Left colon (tissue), 2 donors: Measurements from ENCODE around the gene NBPF3. TPM values are rescaled to one million over a fixed set of nuclear protein-coding genes. Genes with fewer than 3 reads are reported as not detected.
"Not testable (repeated sequence)": the region's sequence is repeated elsewhere in the genome, so short reads cannot be mapped to it uniquely, and the experiment has no call there.

ENCODE experiments used
- ATAC-seq: fragments of 200-7000 bp; cut with Tn5 transposase; one replicate; pipeline ENCODE4 v1.9.1; 2020; ENCODE audit warnings: mild to moderate bottlenecking, moderate library complexity
- DNase-seq, 2 donors: peaks; one replicate each; pipeline ENCODE4 v3.0.0-alpha.2; 2020
- intact Hi-C, 2 donors: fragments of 100-400 bp; cut with DNase I in 1 of 2; cut with micrococcal nuclease in 1 of 2; formaldehyde crosslinking; loops; one replicate each; pipeline versions ENCODE4 v1.11.2 to v1.14.0; 2022; cut with DNase I, micrococcal nuclease
- total RNA-seq, 2 donors: library from RNA; stranded (reverse); fragmentation: NEBNext Ultra II Directional; extraction: Animal tissue kit (Norgen Biotek cat#: 25700); gene quantifications; one replicate each; pipeline ENCODE4 v1.2.1, GENCODE V29; 2021
- donor health status: DM: no; HTN: no; CAD: no.
- donor health status: DM: yes; HTN: yes; CAD: no.

Gene NBPF3
- total RNA-seq, 2 donors from 2014 or later, result 4.4 to 9.5 TPM

DNA sequence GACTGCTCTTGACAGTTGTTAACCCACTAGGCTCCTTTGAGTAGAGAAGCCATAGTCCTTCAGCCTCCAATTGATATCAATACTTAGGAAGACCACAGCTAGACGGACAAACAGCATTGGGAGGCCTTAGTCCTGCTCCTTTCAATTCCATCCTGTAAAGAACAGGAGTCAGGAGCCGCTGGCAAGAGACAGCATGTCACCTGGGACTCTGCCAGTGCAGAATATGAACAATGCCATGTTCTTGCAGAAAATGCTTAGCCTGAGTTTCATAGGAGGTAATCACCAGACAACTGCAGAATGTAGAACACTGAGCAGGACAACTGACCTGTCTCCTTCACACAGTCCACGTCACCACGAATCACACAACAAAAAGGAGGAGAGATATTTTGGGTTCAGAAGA, 43.9 kb downstream of the NBPF3 start:
- DNase-seq, ATAC-seq, intact Hi-C loops: not testable (repeated sequence)

- intact Hi-C loops, result no loop called here
- DNase-seq (no peak), ATAC-seq (no peak)
These were observed 49.2 kb downstream of the NBPF3 start for GRCh38 chr1:21489146-21489545.

- DNase-seq, result peak in 1 of 2 donors; percentile 26
- intact Hi-C loops, result no loop called here
- ATAC-seq, result peak; percentile 69
These were observed 51.0 kb downstream of the NBPF3 start for GRCh38 chr1:21490774-21491487.

GRCh38 chr1:21491488-21492355, 51.8 kb downstream of the NBPF3 start:
- DNase-seq (no peak), ATAC-seq (no peak)
- intact Hi-C loops, result no loop called here

- ATAC-seq, result no peak
These were observed 52.4 kb downstream of the NBPF3 start for GRCh38 chr1:21492356-21492625.

GRCh38 chr1:21494196-21494595, 54.3 kb downstream of the NBPF3 start:
- intact Hi-C loops, result no loop called here
- DNase-seq, result no peak
- ATAC-seq, result no peak

More at GRCh38 chr1:21492356-21492625, 52.4 kb downstream of the NBPF3 start:
- intact Hi-C loops, result no loop called here
- no peak for DNase-seq

- no peak for ATAC-seq
- intact Hi-C loops, result no loop called here
These were observed 55.4 kb downstream of the NBPF3 start for GRCh38 chr1:21495225-21495820.

GRCh38 chr1:21496063-21496462, 56.1 kb downstream of the NBPF3 start:
- no peak for DNase-seq
- intact Hi-C loops, result no loop called here
- no peak for ATAC-seq

More at GRCh38 chr1:21495225-21495820, 55.4 kb downstream of the NBPF3 start:
- no peak for DNase-seq

DNA sequence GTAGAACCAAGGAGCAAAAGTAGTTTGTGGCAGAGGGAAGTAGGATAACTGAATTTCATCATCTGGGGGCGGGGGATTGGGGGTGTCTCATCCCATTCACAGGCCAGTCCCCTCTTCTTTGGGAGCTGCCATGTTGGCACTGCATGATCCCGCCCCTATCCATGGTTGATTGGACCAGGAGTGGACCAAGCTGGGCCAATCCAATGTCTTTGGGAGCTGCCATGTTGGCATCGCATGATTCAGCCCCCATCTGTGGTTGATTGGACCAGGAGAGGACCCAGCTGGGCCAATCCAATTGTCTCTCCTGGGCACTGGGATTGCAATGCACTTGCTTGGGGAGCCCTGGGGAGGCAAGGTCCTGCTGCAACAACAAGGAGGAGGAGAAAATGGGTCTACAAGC, 56.9 kb downstream of the NBPF3 start:
- no peak for DNase-seq
- no peak for ATAC-seq
- intact Hi-C loops, result no loop called here

- ATAC-seq (no peak), DNase-seq (no peak)
- intact Hi-C loops, result no loop called here
These were observed 57.6 kb downstream of the NBPF3 start for GRCh38 chr1:21497466-21498061.

GRCh38 chr1:21499283-21499950, 59.5 kb downstream of the NBPF3 start:
- intact Hi-C loops, result no loop called here
- DNase-seq (no peak), ATAC-seq (no peak)

- ATAC-seq, result no peak
- no peak for DNase-seq
- intact Hi-C loops, result no loop called here
These were observed 63.9 kb downstream of the NBPF3 start for GRCh38 chr1:21503706-21504377.

GRCh38 chr1:21506804-21507203, 66.9 kb downstream of the NBPF3 start:
- intact Hi-C loops, result no loop called here
- ATAC-seq (no peak), DNase-seq (no peak)

DNA sequence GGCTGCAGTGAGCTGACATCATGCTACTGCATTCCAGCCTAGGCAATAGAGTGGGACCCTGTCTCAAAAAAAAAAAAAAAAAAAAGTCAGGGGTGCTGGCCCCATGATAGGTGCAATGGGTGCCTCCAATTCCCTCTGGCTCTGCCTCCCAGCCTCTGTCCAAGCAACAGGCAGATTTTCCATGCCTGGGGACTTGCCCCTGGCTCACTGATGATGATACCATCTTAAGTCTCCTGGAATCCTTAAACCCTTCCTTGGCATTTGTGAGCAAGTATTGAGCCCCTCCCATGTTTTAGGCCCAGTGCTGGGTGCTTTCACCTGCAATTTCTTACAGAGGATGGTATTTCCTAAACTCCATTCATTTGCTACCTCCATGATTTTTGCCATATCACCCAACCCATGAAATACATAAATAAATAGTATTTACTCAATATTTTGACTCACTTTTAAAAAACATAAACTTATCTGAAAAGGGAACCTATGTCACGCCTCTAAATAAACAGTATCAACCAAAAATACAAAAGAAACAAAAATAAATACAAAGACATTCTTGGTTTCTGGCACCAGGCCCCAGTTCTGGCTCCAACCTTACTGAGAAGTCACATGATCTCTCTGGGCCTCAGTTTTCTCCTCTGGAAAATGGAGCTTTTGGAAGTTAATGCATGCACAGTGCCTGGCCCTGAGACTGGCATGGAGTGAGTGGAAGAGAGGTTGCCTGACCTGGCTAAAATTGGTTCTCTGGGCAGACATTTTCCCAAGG, 67.8 kb downstream of the NBPF3 start:
- no peak for DNase-seq
- intact Hi-C loops, result loop anchor here in 1 of 2 donors (2.0 kb wide), 1 partner anchor 151 kb away; no protein-coding TSS in a partner anchor
- no peak for ATAC-seq

DNA sequence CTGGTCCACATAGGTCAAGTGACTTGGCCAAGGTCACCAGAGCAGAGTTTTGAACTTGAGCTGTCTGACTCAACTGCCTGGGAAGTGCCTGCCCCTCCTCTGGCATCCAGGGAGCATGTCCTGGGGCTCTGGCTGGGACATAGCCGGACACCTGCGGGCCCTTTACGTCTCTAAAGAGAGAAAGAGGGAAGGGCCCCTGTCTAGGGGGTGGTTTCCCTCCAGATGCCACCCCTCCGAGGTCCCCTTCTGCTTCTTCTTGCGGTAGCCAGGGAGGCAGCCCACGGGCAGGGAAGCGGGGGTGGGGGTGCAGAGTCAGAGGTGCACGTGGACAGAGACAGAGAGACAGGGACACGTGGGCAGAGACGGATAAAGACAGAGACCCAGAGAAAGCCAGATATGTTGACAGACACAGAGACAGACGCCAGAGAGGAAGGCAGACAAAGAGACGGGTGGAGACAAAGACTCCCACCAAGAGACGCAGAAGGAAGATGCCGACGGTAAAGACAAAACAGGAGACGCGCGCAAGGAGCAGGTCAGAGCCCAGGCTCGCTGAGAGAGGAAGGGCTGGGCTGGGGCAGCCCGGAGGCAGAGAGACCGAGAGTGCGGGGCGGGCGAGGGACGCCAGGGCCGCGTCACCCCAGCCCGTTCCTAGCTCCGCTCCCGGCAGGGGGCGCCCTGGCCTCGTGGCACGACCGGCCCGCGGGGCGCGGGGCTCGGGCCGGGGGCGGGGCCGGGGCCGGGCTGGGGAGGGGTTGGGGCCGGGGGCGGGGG, 68.8 kb downstream of the NBPF3 start:
- peak in 1 of 2 donors; percentile 84 for DNase-seq
- intact Hi-C loops, result loop anchor here in 1 of 2 donors (2.0 kb wide), 1 partner anchor 150 kb away; no protein-coding TSS in a partner anchor
- peak; percentile 87 for ATAC-seq

- intact Hi-C loops, result loop anchor here in 1 of 2 donors (2.0 kb wide), 1 partner anchor 149 kb away; no protein-coding TSS in a partner anchor
- ATAC-seq (no peak), DNase-seq (no peak)
These were observed 69.6 kb downstream of the NBPF3 start, which contains the start of gene ALPL for GRCh38 chr1:21509351-21510112. Gene ALPL (plus strand): TSS chr1:21509423. CDS start chr1:21554082, 44,659 bp downstream.
